SK-N-SH (cell line): Measurements from ENCODE around the gene DPPA2. TPM values are rescaled to one million over a fixed set of nuclear protein-coding genes. Genes with fewer than 3 reads are reported as not detected.

Source experiments
- CTCF ChIA-PET: fragments of 300-600, 350-600 bp; formaldehyde crosslinking; extraction: SDS; loops from one replicate; lab custom pipeline; 2021; lab: Yijun Ruan, JAX
- POLR2A ChIA-PET: fragments of 350-600 bp; sonication (Branson Sonifier 250); formaldehyde crosslinking; extraction: SDS; loops from one replicate; lab custom pipeline; 2020; ENCODE audit warnings: antibody characterized with exemption, inconsistent platforms; lab: Yijun Ruan, JAX
- DNase-seq: peaks from one replicate; pipeline ENCODE4 v3.0.0; 2012
- H2AFZ ChIP-seq: fragments of 200-600 bp; sonication (generic); 2 replicates; pipeline ENCODE4 v1.8.1; 2016; ENCODE audit warnings: antibody characterized with exemption, mild to moderate bottlenecking, low read depth
- H3F3A ChIP-seq: fragments of 200-600 bp; sonication (generic); replicated peaks from 2 replicates; pipeline ENCODE3; 2016; ENCODE audit warnings: antibody characterized with exemption, mild to moderate bottlenecking; ENCODE audit not compliant: insufficient read depth
- H3K27ac ChIP-seq, 2 experiments: fragments of 200-500 bp in 1 of 2; fragments of 200-600 bp in 1 of 2; sonication (Bioruptor generic) in 1 of 2; sonication (generic), shearing (Covaris generic) in 1 of 2; 2 replicates each; pipeline versions ENCODE4 v1.5.1 to v1.6.1; 2014 to 2016; ENCODE audit warnings: low read depth in 2 of 2, inconsistent platforms in 1 of 2, low read length in 1 of 2, mild to moderate bottlenecking in 1 of 2, mixed read lengths in 1 of 2
- H3K27me3 ChIP-seq: fragments of 200-600 bp; sonication (generic), shearing (Covaris generic); 2 replicates; pipeline ENCODE4 v1.6.1; 2016; ENCODE audit warnings: mixed run types; ENCODE audit not compliant: insufficient read depth
- H3K36me3 ChIP-seq, 2 experiments: fragments of 200-500 bp in 1 of 2; fragments of 200-600 bp in 1 of 2; sonication (Bioruptor generic) in 1 of 2; sonication (generic) in 1 of 2; replicated peaks in 1 of 2; 2 replicates each; pipeline versions ENCODE3 to v1.5.1; 2014 to 2016; ENCODE audit warnings: low read length in 1 of 2, mild to moderate bottlenecking in 1 of 2; ENCODE audit not compliant: insufficient read depth in 2 of 2, control insufficient read depth in 1 of 2
- H3K4me1 ChIP-seq, 2 experiments: fragments of 200-500 bp in 1 of 2; fragments of 200-600 bp in 1 of 2; sonication (Bioruptor generic) in 1 of 2; sonication (generic), shearing (Covaris generic) in 1 of 2; 2 replicates each; pipeline versions ENCODE4 v1.5.1 to v1.6.1; 2014 to 2016; ENCODE audit warnings: low read depth in 1 of 2, low read length in 1 of 2, mixed run types in 1 of 2; ENCODE audit not compliant: insufficient read depth in 2 of 2, control insufficient read depth in 1 of 2
- H3K4me2 ChIP-seq: fragments of 200-600 bp; sonication (generic), shearing (Covaris generic); 2 replicates; pipeline ENCODE4 v1.6.1; 2017; ENCODE audit warnings: mixed run types
- H3K4me3 ChIP-seq, 2 experiments: fragments of 200-500 bp in 1 of 2; fragments of 200-600 bp in 1 of 2; sonication (Bioruptor generic) in 1 of 2; sonication (generic), shearing (Covaris generic) in 1 of 2; 2 replicates each; pipeline versions ENCODE4 v1.5.1 to v1.8.1; 2014 to 2016; ENCODE audit warnings: low read depth in 2 of 2, inconsistent platforms in 1 of 2, low read length in 1 of 2, mild to moderate bottlenecking in 1 of 2, mixed read lengths in 1 of 2, moderate library complexity in 1 of 2
- H3K79me2 ChIP-seq: fragments of 200-600 bp; sonication (generic); 2 replicates; pipeline ENCODE4 v1.8.1; 2017; ENCODE audit warnings: mild to moderate bottlenecking; ENCODE audit not compliant: insufficient read depth
- H3K9ac ChIP-seq: fragments of 200-600 bp; sonication (generic); 2 replicates; pipeline ENCODE4 v1.6.1; 2017; ENCODE audit warnings: mixed run types
- H3K9me2 ChIP-seq: fragments of 200-600 bp; sonication (generic); 2 replicates; pipeline ENCODE4 v1.6.1; 2017; ENCODE audit warnings: mixed run types
- H3K9me3 ChIP-seq: fragments of 200-600 bp; sonication (generic); 2 replicates; pipeline ENCODE4 v1.6.1; 2017; ENCODE audit warnings: mixed run types, mild to moderate bottlenecking, moderate library complexity
- H4K20me1 ChIP-seq: fragments of 200-600 bp; sonication (generic); 2 replicates; pipeline ENCODE4 v1.6.1; 2017; ENCODE audit warnings: mild to moderate bottlenecking, mixed run types; ENCODE audit not compliant: insufficient read depth
- ELF1 ChIP-seq: IDR thresholded peaks from 2 replicates; pipeline ENCODE4 v1.4.0; 2012
- EP300 ChIP-seq, 2 experiments: IDR thresholded peaks; 2 replicates each; pipeline versions ENCODE4 v1.4.0 to v1.6.1; 2012; ENCODE audit warnings: borderline replicate concordance in 1 of 2, low read depth in 1 of 2, low read length in 1 of 2
- FOXM1 ChIP-seq: IDR thresholded peaks from 2 replicates; pipeline ENCODE4 v1.4.0; 2012; ENCODE audit warnings: low read depth, mild to moderate bottlenecking
- GATA2 ChIP-seq: sonication (generic); formaldehyde crosslinking; IDR thresholded peaks from 2 replicates; pipeline ENCODE4 v1.5.0; 2020; ENCODE audit warnings: mild to moderate bottlenecking, missing genetic modification reagents
- JUND ChIP-seq: IDR thresholded peaks from 2 replicates; pipeline ENCODE4 v1.4.0; 2012
- MEF2A ChIP-seq: IDR thresholded peaks from 2 replicates; pipeline ENCODE4 v1.4.0; 2012; ENCODE audit warnings: low read depth, borderline replicate concordance
- RXRA ChIP-seq: IDR thresholded peaks from 2 replicates; pipeline ENCODE4 v1.4.0; 2012; ENCODE audit warnings: low read depth, mild to moderate bottlenecking, borderline replicate concordance
- TAF1 ChIP-seq: IDR thresholded peaks from 2 replicates; pipeline ENCODE4 v1.6.1; 2012; ENCODE audit warnings: low read depth, mild to moderate bottlenecking, low read length, moderate library complexity, borderline replicate concordance
- WGBS: methylation state at CpG from one replicate; pipeline ENCODE4 v1.1.6; 2017; ENCODE audit warnings: low lambda C conversion rate; 5-methylcytosine and 5-hydroxymethylcytosine counted together
- polyA plus RNA-seq, 3 experiments: library from polyadenylated mRNA; depleted of rRNA; stranded (reverse); fragments of >200 nt; gene quantifications; 2 replicates each; pipeline ENCODE4 v1.2.3, GENCODE V29; 2012
- TF ChIP-seq, protein P1 (sequence below): IDR thresholded peaks from 2 replicates; pipeline ENCODE4; 2012
- TF ChIP-seq, protein P2 (sequence below): IDR thresholded peaks from 2 replicates; pipeline ENCODE4 v1.4.0; 2012; ENCODE audit warnings: low read depth
- TF ChIP-seq, protein P3 (sequence below): fragments of 150-350 bp; IDR thresholded peaks from 2 replicates; pipeline ENCODE4 v1.6.1; 2017; ENCODE audit warnings: antibody characterized with exemption, low read length, low read depth, borderline replicate concordance
- TF ChIP-seq, protein P4 (sequence below): IDR thresholded peaks from 2 replicates; pipeline ENCODE4 v1.4.0; 2012; ENCODE audit warnings: low read depth, borderline replicate concordance
- TF ChIP-seq, protein P5 (sequence below): fragments of 150-350 bp; IDR thresholded peaks from 2 replicates; pipeline ENCODE4 v1.6.1; 2016; ENCODE audit warnings: mild to moderate bottlenecking, low read depth, low read length

DPPA2 gene
- polyA plus RNA-seq, 1 of the 3 experiments (the other 2 are of a cell fraction): not detected

DNA sequence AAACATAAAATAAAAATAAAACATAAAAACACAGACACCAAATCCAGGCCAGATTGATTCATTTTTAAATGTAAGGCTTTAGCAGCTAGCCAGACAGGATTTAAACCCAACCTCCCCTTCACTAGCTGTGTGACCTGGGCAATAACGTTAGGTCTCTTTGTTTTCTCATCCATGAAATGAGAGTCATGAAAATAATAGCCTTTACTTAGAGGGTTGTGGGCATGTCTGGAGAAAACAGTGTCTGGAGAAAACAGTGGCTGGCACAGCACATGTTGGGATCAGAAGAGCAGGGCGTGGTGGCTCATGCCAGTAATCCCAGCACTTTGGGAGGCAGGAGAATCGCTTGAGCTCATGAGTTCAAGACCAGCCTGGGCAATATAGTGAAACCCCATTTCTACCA is 22.9 kb upstream of the DPPA2 start (continued):
- no peak for TF ChIP-seq TAF1

DNA sequence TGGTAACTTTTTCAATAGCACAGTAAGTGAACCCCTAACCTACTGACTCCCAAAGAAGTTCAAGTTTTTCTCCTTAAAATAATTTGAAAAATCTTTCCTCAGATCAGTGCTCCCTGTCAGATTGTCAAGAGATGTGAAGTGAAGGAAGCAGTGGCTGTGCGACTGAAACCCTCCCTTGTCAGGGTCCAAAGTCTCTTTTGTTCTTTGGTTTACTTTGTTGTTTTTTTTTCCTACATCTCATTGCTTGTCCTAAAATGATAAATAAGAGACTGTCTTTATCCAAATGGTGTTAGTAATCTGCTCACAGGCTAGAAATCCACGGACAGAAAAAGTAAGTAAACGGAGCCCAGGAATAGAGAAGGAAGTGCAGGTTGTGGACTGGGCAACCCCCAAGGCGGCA is 22.0 kb upstream of the DPPA2 start:
- TF ChIP-seq JUND (no peak), FOXM1 (no peak), GATA2 (CRISPR knock-in tag) (no peak), EP300 (IDR thresholded peaks at IDR 0.05; ENCODE audit: borderline replicate concordance in 1 of 2, low read depth in 1 of 2, low read length in 1 of 2) (no peak), RXRA (no peak), ELF1 (no peak), MEF2A (no peak)
- TF ChIP-seq, protein P1, sequence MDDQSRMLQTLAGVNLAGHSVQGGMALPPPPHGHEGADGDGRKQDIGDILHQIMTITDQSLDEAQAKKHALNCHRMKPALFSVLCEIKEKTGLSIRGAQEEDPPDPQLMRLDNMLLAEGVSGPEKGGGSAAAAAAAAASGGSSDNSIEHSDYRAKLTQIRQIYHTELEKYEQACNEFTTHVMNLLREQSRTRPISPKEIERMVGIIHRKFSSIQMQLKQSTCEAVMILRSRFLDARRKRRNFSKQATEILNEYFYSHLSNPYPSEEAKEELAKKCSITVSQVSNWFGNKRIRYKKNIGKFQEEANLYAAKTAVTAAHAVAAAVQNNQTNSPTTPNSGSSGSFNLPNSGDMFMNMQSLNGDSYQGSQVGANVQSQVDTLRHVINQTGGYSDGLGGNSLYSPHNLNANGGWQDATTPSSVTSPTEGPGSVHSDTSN: no peak
- TF ChIP-seq, protein P2, sequence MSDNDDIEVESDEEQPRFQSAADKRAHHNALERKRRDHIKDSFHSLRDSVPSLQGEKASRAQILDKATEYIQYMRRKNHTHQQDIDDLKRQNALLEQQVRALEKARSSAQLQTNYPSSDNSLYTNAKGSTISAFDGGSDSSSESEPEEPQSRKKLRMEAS: no peak
- TF ChIP-seq, protein P3, sequence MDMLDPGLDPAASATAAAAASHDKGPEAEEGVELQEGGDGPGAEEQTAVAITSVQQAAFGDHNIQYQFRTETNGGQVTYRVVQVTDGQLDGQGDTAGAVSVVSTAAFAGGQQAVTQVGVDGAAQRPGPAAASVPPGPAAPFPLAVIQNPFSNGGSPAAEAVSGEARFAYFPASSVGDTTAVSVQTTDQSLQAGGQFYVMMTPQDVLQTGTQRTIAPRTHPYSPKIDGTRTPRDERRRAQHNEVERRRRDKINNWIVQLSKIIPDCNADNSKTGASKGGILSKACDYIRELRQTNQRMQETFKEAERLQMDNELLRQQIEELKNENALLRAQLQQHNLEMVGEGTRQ: no peak
- TF ChIP-seq, protein P4, sequence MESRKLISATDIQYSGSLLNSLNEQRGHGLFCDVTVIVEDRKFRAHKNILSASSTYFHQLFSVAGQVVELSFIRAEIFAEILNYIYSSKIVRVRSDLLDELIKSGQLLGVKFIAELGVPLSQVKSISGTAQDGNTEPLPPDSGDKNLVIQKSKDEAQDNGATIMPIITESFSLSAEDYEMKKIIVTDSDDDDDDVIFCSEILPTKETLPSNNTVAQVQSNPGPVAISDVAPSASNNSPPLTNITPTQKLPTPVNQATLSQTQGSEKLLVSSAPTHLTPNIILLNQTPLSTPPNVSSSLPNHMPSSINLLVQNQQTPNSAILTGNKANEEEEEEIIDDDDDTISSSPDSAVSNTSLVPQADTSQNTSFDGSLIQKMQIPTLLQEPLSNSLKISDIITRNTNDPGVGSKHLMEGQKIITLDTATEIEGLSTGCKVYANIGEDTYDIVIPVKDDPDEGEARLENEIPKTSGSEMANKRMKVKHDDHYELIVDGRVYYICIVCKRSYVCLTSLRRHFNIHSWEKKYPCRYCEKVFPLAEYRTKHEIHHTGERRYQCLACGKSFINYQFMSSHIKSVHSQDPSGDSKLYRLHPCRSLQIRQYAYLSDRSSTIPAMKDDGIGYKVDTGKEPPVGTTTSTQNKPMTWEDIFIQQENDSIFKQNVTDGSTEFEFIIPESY: no peak
- TF ChIP-seq, protein P5, sequence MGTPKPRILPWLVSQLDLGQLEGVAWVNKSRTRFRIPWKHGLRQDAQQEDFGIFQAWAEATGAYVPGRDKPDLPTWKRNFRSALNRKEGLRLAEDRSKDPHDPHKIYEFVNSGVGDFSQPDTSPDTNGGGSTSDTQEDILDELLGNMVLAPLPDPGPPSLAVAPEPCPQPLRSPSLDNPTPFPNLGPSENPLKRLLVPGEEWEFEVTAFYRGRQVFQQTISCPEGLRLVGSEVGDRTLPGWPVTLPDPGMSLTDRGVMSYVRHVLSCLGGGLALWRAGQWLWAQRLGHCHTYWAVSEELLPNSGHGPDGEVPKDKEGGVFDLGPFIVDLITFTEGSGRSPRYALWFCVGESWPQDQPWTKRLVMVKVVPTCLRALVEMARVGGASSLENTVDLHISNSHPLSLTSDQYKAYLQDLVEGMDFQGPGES: no peak

More for the DNA sequence above, 22.0 kb upstream of the DPPA2 start:
- no peaks in the 10 kb centered on the region for H3K4me1 ChIP-seq
- no peaks in the 10 kb centered on the region for H3K79me2 ChIP-seq
- H3K9me2 ChIP-seq: no peaks in the 10 kb centered on the region
- no peaks in the 10 kb centered on the region for H3F3A ChIP-seq
- H3K4me2 ChIP-seq: no peak overlapping the region
- ChIA-PET POLR2A (no interaction called here), CTCF (no interaction called here)
- no peaks in the 10 kb centered on the region for H3K27me3 ChIP-seq
- H2AFZ ChIP-seq: no peak overlapping the region
- H3K36me3 ChIP-seq: no peaks in the 10 kb centered on the region
- H3K9ac ChIP-seq: no peak overlapping the region
- 49% methylated on average over 4 of the region's 4 CpGs for WGBS
- no peaks in the 10 kb centered on the region for H3K9me3 ChIP-seq
- H3K4me3 ChIP-seq: no peak overlapping the region
- H3K27ac ChIP-seq: no peak overlapping the region
- DNase-seq: no peak
- H4K20me1 ChIP-seq: no peaks in the 10 kb centered on the region
